ENCODE data around the gene CYFIP2. TPM values are rescaled to one million over a fixed set of nuclear protein-coding genes. Genes with fewer than 3 reads are reported as not detected.

Gene CYFIP2
- total RNA-seq, 1 donor from 2014 or later = 173 TPM

DNA sequence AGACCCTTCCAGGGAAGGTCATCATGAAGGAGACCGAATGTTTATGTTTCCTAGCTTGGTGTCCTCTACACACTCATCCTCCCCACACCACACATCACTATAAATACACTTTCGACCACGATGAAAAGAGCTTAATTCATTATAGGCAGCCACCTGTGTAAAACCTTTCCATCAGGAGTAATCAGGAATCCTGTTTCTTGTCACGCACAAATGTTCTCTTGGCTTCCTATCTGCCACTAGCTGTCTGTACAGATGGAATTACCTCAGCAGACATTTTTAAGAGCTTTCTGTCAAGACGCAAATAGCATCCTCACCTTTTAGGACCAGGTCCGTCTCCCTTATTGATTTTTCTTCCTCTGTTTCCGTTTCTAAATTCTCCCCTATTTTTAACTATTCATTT, 79.1 kb downstream of the CYFIP2 start:
- no peak for DNase-seq (ENCODE audit: low spot score)
- H3K4me3 Mint-ChIP-seq = no peak overlapping the region
- H3K4me1 Mint-ChIP-seq (ENCODE audit: low read depth) = peaks cover 38% of the 10 kb centered on the region
- H3K9me3 Mint-ChIP-seq = no peaks in the 10 kb centered on the region
- H3K27ac Mint-ChIP-seq = peak overlapping the region; percentile 82
- intact Hi-C loops (cut with micrococcal nuclease) = loop anchor here (2.0 kb wide), 1 partner anchor 16 kb away; no protein-coding TSS in a partner anchor
- H3K27me3 Mint-ChIP-seq (ENCODE audit: insufficient read depth) = no peaks in the 10 kb centered on the region
- H3K36me3 Mint-ChIP-seq (ENCODE audit: low read depth) = peaks cover 68% of the 10 kb centered on the region

DNA sequence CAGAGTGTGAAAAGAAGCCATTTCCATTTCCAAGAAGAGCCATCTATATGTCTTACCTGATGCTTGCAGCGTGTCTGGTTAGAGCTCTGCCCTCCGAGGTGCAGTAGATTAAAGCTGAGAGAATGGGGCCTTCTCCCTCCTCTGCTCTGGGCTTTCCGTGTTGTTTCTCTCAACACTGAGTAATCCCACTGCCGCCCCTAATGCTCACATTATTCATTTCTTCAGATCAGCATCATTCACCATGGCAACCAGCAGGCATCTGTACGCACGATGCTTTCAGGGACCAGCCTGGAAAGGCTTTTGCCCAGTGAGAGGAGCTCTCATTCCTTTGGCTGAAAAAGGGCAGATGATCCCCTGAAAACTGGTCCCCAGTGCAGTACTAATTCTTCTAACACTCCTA, 79.6 kb downstream of the CYFIP2 start:
- no peak overlapping the region for H3K4me3 Mint-ChIP-seq
- H3K27ac Mint-ChIP-seq = peak overlapping the region; percentile 82

DNA sequence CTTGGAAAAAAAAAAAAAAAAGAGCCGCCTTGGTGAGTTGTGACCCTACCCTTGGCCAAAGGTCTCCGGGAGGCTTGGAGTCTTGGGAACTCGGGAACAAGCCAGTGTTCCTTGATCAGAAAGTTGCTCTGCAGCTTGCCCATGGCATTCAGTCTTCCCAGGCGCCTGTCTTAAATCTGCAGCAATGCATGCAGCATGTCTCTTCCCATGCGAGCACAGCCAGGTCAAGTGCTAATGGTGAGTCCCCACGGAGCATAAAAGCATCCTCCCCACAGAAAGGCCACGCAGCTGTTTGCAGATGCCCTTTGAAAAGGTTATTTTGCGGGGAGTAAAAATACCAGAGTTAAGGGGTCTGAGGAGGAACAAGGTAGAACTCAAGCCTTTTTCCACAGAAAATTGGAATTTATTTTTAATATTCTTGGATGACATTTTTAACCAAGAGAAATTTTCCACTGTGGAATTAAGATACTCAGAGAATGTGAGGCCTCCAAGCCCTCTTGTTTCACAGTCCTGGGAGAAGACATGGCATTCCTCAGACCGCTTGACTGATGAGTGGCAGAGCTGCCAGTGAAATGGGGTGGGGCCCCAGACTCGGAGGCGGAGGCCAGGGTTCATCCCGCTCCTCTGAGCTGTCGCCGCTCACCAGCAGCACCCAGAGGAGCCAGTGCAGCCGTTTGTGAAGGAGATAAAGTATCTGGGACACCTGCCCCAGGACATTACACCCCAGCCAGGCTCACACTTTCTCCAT, 81.6 kb downstream of the CYFIP2 start:
- peaks cover 76% of the 10 kb centered on the region for H3K36me3 Mint-ChIP-seq (ENCODE audit: low read depth)
- no peaks in the 10 kb centered on the region for H3K9me3 Mint-ChIP-seq
- H3K27ac Mint-ChIP-seq = no peak overlapping the region
- intact Hi-C loops (cut with micrococcal nuclease) = no loop called here
- DNase-seq (ENCODE audit: low spot score) = no peak
- no peak overlapping the region for H3K4me3 Mint-ChIP-seq
- H3K27me3 Mint-ChIP-seq (ENCODE audit: insufficient read depth) = no peaks in the 10 kb centered on the region
- H3K4me1 Mint-ChIP-seq (ENCODE audit: low read depth) = peaks cover 60% of the 10 kb centered on the region

More for the DNA sequence above, 79.6 kb downstream of the CYFIP2 start:
- peaks cover 69% of the 10 kb centered on the region for H3K36me3 Mint-ChIP-seq (ENCODE audit: low read depth)
- no peak for DNase-seq (ENCODE audit: low spot score)
- H3K4me1 Mint-ChIP-seq (ENCODE audit: low read depth) = peaks cover 42% of the 10 kb centered on the region
- no peaks in the 10 kb centered on the region for H3K27me3 Mint-ChIP-seq (ENCODE audit: insufficient read depth)
- intact Hi-C loops (cut with micrococcal nuclease) = loop anchor here (2.0 kb wide), 1 partner anchor 17 kb away; no protein-coding TSS in a partner anchor
- no peaks in the 10 kb centered on the region for H3K9me3 Mint-ChIP-seq

DNA sequence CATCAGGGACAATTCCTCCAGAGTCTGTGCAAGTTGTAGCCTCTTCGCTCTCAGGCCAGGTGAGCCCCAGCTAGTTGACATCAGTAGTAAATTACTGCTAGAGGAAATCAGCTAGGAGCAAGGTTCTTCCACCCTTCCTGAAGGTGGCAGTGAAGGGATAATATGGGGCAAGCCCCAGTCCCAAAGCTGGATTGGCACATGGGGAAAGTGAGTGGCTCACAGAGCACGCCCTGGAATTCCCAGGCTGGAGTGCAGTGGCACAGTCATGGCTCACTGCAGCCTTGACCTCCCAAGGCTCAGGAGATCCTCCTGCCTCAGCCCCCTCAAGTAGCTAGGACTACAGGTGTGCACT, 82.1 kb downstream of the CYFIP2 start:
- Mint-ChIP-seq H3K27ac (no peak overlapping the region), H3K4me1 (ENCODE audit: low read depth) (peaks cover 65% of the 10 kb centered on the region), H3K36me3 (ENCODE audit: low read depth) (peaks cover 76% of the 10 kb centered on the region)

DNA sequence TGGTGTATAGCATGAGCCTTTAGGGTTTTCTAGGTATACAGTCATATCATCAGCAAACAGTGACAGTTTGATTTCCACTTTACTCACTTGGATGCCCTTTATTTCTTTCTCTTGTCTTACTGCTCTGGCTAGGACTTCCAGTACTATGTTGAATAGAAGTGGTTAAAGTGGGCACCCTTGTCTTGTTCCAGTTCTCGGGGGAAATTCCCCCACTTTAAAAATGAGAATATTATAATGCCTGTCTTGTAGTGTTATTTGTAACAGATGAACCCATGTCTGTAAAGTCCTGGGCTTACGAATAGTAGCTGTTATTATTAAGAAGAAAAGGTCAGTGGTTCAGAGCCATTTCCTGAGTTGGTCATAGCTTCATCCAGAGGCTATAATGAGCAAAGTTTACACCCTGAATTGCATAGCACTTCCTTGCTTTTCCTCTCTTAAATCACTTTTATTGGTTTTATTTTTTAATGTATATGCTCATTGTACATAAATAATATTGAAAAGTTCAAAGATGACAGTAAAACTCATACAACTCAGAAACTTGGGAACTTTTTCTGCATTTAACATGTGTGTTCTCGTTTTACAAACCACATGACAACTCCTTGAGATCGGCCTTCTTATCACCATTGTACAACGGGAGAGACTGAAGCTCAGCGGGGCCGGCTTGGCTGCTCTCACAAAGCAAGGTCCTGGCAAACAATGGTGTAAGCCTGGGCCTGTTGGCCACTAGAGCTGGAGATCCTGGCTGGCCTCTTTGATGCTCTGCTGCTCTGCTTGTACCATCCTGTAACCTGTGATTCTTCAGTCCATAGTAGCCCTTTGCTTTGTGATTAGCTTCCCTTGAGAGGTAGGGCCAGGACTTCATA, 85.2 kb downstream of the CYFIP2 start:
- H3K4me3 Mint-ChIP-seq = peak overlapping the region; percentile 25
- no peaks in the 10 kb centered on the region for H3K9me3 Mint-ChIP-seq
- H3K27me3 Mint-ChIP-seq (ENCODE audit: insufficient read depth) = no peaks in the 10 kb centered on the region
- peak overlapping the region; percentile 89 for H3K27ac Mint-ChIP-seq
- H3K36me3 Mint-ChIP-seq (ENCODE audit: low read depth) = peaks cover 66% of the 10 kb centered on the region
- intact Hi-C loops (cut with micrococcal nuclease) = loop anchor here (1.0 to 2.0 kb wide), 7 partner anchors 8 to 508 kb away; partner anchors contain the start of gene CLINT1
- peaks cover 55% of the 10 kb centered on the region for H3K4me1 Mint-ChIP-seq (ENCODE audit: low read depth)
- no peak for DNase-seq (ENCODE audit: low spot score)

More for the DNA sequence above, 82.1 kb downstream of the CYFIP2 start:
- no peak for DNase-seq (ENCODE audit: low spot score)
- H3K27me3 Mint-ChIP-seq (ENCODE audit: insufficient read depth) = no peaks in the 10 kb centered on the region
- no peak overlapping the region for H3K4me3 Mint-ChIP-seq
- no peaks in the 10 kb centered on the region for H3K9me3 Mint-ChIP-seq
- intact Hi-C loops (cut with micrococcal nuclease) = no loop called here

DNA sequence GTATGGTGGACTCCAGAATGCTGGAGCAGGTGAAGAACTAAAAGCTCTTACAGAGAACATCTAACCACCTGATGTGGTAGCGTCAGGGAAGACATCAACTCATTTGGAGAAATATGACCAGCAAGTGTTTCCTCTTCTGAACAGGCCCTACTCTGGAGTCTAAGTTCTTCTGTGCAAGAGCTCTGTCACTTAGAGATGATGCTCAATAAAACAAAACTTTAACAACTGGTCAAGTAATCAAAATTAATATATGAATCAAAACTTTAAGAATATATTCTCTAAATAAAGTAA, 85.8 kb downstream of the CYFIP2 start:
- intact Hi-C loops (cut with micrococcal nuclease) = loop anchor here (1.0 to 2.0 kb wide), 7 partner anchors 8 to 507 kb away; partner anchors contain the start of gene CLINT1
- H3K4me1 Mint-ChIP-seq (ENCODE audit: low read depth) = peaks cover 57% of the 10 kb centered on the region
- no peak for DNase-seq (ENCODE audit: low spot score)
- no peaks in the 10 kb centered on the region for H3K27me3 Mint-ChIP-seq (ENCODE audit: insufficient read depth)
- H3K9me3 Mint-ChIP-seq = no peaks in the 10 kb centered on the region
- peak overlapping the region; percentile 89 for H3K27ac Mint-ChIP-seq
- H3K36me3 Mint-ChIP-seq (ENCODE audit: low read depth) = peaks cover 68% of the 10 kb centered on the region
- H3K4me3 Mint-ChIP-seq = no peak overlapping the region

- peak overlapping the region; percentile 84 for H3K27ac Mint-ChIP-seq
- no peak overlapping the region for H3K4me3 Mint-ChIP-seq
- H3K27me3 Mint-ChIP-seq (ENCODE audit: insufficient read depth) = no peaks in the 10 kb centered on the region
Observed at GRCh38 chr5:157352756-157353340, 86.9 kb downstream of the CYFIP2 start.

GRCh38 chr5:157354800-157355199, 88.9 kb downstream of the CYFIP2 start:
- Mint-ChIP-seq H3K4me1 (ENCODE audit: low read depth) (peaks cover 55% of the 10 kb centered on the region), H3K9me3 (no peaks in the 10 kb centered on the region), H3K27ac (peak overlapping the region; percentile 42), H3K36me3 (ENCODE audit: low read depth) (peaks cover 71% of the 10 kb centered on the region), H3K4me3 (no peak overlapping the region), H3K27me3 (ENCODE audit: insufficient read depth) (no peaks in the 10 kb centered on the region)
- no peak for DNase-seq (ENCODE audit: low spot score)
- intact Hi-C loops (cut with micrococcal nuclease) = no loop called here

More at GRCh38 chr5:157352756-157353340, 86.9 kb downstream of the CYFIP2 start:
- intact Hi-C loops (cut with micrococcal nuclease) = no loop called here
- DNase-seq (ENCODE audit: low spot score) = no peak
- Mint-ChIP-seq H3K4me1 (ENCODE audit: low read depth) (peaks cover 61% of the 10 kb centered on the region), H3K9me3 (no peaks in the 10 kb centered on the region), H3K36me3 (ENCODE audit: low read depth) (peaks cover 68% of the 10 kb centered on the region)

DNA sequence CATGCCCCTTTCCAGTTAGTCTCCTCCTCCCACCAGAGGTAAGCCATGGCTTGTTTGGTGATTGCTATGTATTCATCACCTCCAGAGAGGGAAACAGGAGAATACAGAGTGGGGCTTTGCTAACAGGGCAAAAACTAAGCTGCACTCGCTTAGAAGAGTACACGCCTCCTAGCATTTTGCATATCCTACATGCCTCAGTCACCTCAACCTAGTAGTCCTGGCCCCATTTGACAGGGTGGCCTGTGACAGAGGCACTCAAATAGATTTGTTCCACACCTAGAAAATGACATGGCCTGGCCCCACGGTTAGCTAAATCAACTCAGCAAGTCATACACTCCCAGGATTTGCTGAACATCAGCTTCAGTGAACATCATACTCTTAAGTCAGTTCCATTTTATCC, 90.7 kb downstream of the CYFIP2 start:
- H3K36me3 Mint-ChIP-seq (ENCODE audit: low read depth) = peaks cover 67% of the 10 kb centered on the region
- H3K9me3 Mint-ChIP-seq = no peaks in the 10 kb centered on the region
- H3K27me3 Mint-ChIP-seq (ENCODE audit: insufficient read depth) = no peaks in the 10 kb centered on the region
- intact Hi-C loops (cut with micrococcal nuclease) = no loop called here
- H3K4me3 Mint-ChIP-seq = no peak overlapping the region
- peaks cover 37% of the 10 kb centered on the region for H3K4me1 Mint-ChIP-seq (ENCODE audit: low read depth)
- H3K27ac Mint-ChIP-seq = peak overlapping the region; percentile 38
- no peak for DNase-seq (ENCODE audit: low spot score)

GRCh38 chr5:157357823-157358222, 91.9 kb downstream of the CYFIP2 start:
- Mint-ChIP-seq H3K4me3 (no peak overlapping the region), H3K27ac (no peak overlapping the region), H3K27me3 (ENCODE audit: insufficient read depth) (no peaks in the 10 kb centered on the region), H3K36me3 (ENCODE audit: low read depth) (peaks cover 66% of the 10 kb centered on the region), H3K9me3 (no peaks in the 10 kb centered on the region), H3K4me1 (ENCODE audit: low read depth) (peaks cover 27% of the 10 kb centered on the region)
- no peak for DNase-seq (ENCODE audit: low spot score)
- intact Hi-C loops (cut with micrococcal nuclease) = no loop called here

- Mint-ChIP-seq H3K27ac (no peak overlapping the region), H3K36me3 (ENCODE audit: low read depth) (peaks cover 65% of the 10 kb centered on the region), H3K27me3 (ENCODE audit: insufficient read depth) (no peaks in the 10 kb centered on the region), H3K4me3 (no peak overlapping the region), H3K4me1 (ENCODE audit: low read depth) (peaks cover 18% of the 10 kb centered on the region), H3K9me3 (no peaks in the 10 kb centered on the region)
- intact Hi-C loops (cut with micrococcal nuclease) = no loop called here
- no peak for DNase-seq (ENCODE audit: low spot score)
Observed at GRCh38 chr5:157358871-157359270, 92.9 kb downstream of the CYFIP2 start.

DNA sequence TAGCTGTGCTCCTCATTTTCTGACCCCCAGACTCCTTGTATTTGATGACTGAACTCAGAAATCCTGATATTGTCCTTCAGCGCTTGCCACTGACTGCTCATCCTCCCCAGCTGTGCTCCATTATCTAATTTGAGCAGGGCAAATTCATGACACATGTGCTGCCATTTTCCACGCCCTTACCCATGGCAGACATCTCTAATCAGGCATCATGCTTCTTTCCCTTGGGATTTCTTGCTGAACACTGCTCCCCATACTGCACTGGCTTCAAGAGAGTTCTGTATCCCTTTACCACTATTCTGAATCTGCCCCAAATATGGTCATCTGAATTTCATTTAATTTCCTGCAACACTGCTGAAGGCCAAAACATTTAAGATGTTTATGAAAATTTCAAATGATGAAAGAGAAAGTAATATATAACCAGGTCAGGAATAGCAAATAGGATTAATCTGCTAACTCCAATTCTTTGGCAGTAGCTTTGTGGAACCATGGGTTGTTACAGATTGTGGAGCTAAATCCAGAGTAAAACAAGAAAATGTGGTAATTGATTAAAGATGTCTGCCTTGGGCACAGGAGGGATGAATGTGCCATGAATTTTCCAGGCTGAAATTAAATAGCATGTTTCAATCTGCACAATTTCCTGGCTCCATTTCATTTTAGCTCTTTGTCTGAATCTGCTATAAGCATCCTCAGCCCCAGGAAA, 93.6 kb downstream of the CYFIP2 start:
- H3K27ac Mint-ChIP-seq = no peak overlapping the region
- intact Hi-C loops (cut with micrococcal nuclease) = loop anchor here (5.0 kb wide), 1 partner anchor 32 kb away; no protein-coding TSS in a partner anchor
- H3K4me3 Mint-ChIP-seq = no peak overlapping the region
- H3K36me3 Mint-ChIP-seq (ENCODE audit: low read depth) = peaks cover 68% of the 10 kb centered on the region
- peaks cover 18% of the 10 kb centered on the region for H3K4me1 Mint-ChIP-seq (ENCODE audit: low read depth)
- no peaks in the 10 kb centered on the region for H3K9me3 Mint-ChIP-seq
- no peaks in the 10 kb centered on the region for H3K27me3 Mint-ChIP-seq (ENCODE audit: insufficient read depth)
- no peak for DNase-seq (ENCODE audit: low spot score)
